Fibroblast of mammary gland (primary cell): ENCODE measurements around the gene LRRC3B.

Experiments
- DNase-seq: peaks from one replicate; pipeline ENCODE4 v3.0.0-alpha.2; 2010; ENCODE audit warnings: low read depth
- H3K4me3 ChIP-seq: 2 replicates; pipeline ENCODE4 v1.5.1; 2011; ENCODE audit warnings: low read depth, mild to moderate bottlenecking, low read length, moderate library complexity; ENCODE audit not compliant: control insufficient read depth
- CTCF ChIP-seq: conservative IDR thresholded peaks from 2 replicates; pipeline ENCODE4 v1.5.1; 2011; ENCODE audit warnings: low read depth, low read length, inconsistent platforms; ENCODE audit not compliant: control insufficient read depth, insufficient read depth

The LRRC3B gene

GRCh38 chr3:26657348-26657976, 34.9 kb downstream of the LRRC3B start:
- H3K4me3 ChIP-seq, result no peak overlapping the region
- DNase-seq, result no peak
- no peak for TF ChIP-seq CTCF

- no peak for TF ChIP-seq CTCF
- H3K4me3 ChIP-seq, result no peak overlapping the region
- DNase-seq, result no peak
Observed at GRCh38 chr3:26668171-26668570, 45.6 kb downstream of the LRRC3B start.

DNA sequence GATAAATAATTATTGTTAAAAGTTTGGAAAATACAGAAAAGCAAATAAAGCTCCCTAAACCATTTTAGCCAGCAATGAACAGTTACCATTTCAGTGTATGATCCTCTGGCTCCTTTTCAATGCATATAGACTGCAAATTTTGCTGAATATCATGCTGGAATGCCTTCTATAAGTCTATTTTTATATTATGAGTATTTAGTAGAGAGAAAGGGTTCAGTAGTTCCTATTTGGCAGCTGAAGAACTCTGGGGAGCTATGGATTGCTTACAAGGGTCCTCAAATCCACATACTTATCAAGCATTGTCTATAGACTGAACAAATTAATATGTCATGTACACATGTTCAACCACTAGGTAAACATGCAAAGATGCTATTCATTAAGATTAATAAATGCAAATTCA, 46.1 kb downstream of the LRRC3B start:
- no peak for DNase-seq
- no peak for TF ChIP-seq CTCF

GRCh38 chr3:26675336-26675735, 52.8 kb downstream of the LRRC3B start:
- no peak for DNase-seq
- no peak for TF ChIP-seq CTCF
- no peak overlapping the region for H3K4me3 ChIP-seq

More for the DNA sequence above, 46.1 kb downstream of the LRRC3B start:
- no peak overlapping the region for H3K4me3 ChIP-seq

- TF ChIP-seq CTCF, result no peak
- H3K4me3 ChIP-seq, result no peak overlapping the region
- no peak for DNase-seq
Observed at GRCh38 chr3:26681632-26682031, 59.1 kb downstream of the LRRC3B start.

DNA sequence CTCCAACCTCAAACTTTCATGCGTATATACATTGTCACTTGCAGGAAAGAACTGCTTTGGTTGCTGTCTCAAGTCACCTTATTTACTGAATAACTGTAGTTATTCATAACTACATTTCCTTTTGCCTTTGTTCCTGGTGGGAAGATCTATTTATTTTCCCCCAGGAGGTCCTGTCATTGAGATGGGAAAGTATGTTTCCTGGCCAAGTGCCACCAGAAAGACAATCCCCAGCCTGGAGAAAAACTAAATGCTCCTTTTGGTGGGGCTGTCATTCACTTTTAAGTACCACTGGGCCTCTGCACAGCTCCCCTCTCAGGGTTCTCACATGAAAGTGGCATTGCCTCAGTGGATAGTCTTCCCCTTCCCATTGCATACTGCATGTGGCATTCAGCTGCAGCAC, 59.8 kb downstream of the LRRC3B start:
- no peak overlapping the region for H3K4me3 ChIP-seq
- DNase-seq, result no peak
- TF ChIP-seq CTCF, result no peak

DNA sequence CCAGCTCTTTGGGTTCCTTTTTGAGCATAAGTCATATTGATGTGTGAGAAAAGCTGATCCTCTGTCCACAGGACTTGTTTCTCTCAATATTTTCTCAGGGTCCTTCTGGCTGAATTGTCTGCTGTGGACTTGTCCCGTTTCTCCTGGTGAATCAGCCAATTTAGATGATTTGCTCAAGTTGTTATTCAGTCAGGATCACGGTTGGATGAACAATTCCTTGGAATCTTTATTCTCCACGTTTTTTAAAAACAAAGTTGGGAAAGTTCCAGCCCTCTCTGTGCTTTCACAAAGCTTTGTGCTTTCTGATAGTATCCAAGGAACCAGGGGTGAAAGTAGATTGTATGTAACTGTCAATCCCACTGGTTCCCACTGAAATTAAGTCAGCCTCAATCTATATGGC, 61.3 kb downstream of the LRRC3B start:
- no peak overlapping the region for H3K4me3 ChIP-seq
- no peak for DNase-seq
- TF ChIP-seq CTCF, result no peak
